MCF 10A (cell line): Measurements from ENCODE around the gene UHRF1. TPM values are rescaled to one million over a fixed set of nuclear protein-coding genes. Genes with fewer than 3 reads are reported as not detected.

Experiments
- BruUV-seq: library from RNA; stranded (reverse); fragments of 400-500 nt; replicated peaks from 2 replicates; lab custom pipeline; 2021; lab: Mats Ljungman, UMichigan
- CTCF ChIA-PET: fragments of 300-600 bp; sonication (Branson Sonifier 250); formaldehyde crosslinking; extraction: SDS; loops from one replicate; lab custom pipeline; 2021; ENCODE audit warnings: antibody characterized with exemption, inconsistent platforms; lab: Yijun Ruan, JAX
- POLR2A ChIA-PET: fragments of 300-600, 350-650 bp; sonication (Branson Sonifier 250); formaldehyde crosslinking; extraction: SDS; loops from one replicate; lab custom pipeline; 2020; ENCODE audit warnings: antibody characterized with exemption, inconsistent platforms; lab: Yijun Ruan, JAX
- DNase-seq: peaks from one replicate; pipeline ENCODE4 v3.0.0-alpha.2; 2018; ENCODE audit not compliant: unreplicated experiment
- H3K27ac Mint-ChIP-seq: one replicate; pipeline ENCODE4 v1.8.0; 2022; ENCODE audit warnings: mild to moderate bottlenecking, low read depth, mixed read lengths; ENCODE audit not compliant: unreplicated experiment
- H3K27me3 Mint-ChIP-seq: one replicate; pipeline ENCODE4 v1.8.0; 2022; ENCODE audit warnings: mixed read lengths; ENCODE audit not compliant: insufficient read depth, unreplicated experiment
- H3K36me3 Mint-ChIP-seq: one replicate; pipeline ENCODE4 v1.8.0; 2022; ENCODE audit warnings: mild to moderate bottlenecking, moderate library complexity, mixed read lengths; ENCODE audit not compliant: insufficient read depth, unreplicated experiment
- H3K4me1 Mint-ChIP-seq: one replicate; pipeline ENCODE4 v1.8.0; 2022; ENCODE audit warnings: mixed read lengths; ENCODE audit not compliant: insufficient read depth, unreplicated experiment
- H3K4me3 Mint-ChIP-seq: one replicate; pipeline ENCODE4 v1.8.0; 2022; ENCODE audit warnings: mild to moderate bottlenecking, moderate library complexity, mixed read lengths; ENCODE audit not compliant: unreplicated experiment
- H3K9me3 Mint-ChIP-seq: one replicate; pipeline ENCODE4 v1.8.0; 2022; ENCODE audit warnings: mixed read lengths; ENCODE audit not compliant: unreplicated experiment
- CTCF ChIP-seq: fragments of 200-600 bp; IDR thresholded peaks from one replicate; pipeline ENCODE4 v1.8.0; 2022; ENCODE audit warnings: antibody characterized with exemption, mild to moderate bottlenecking; ENCODE audit not compliant: unreplicated experiment
- intact Hi-C: fragments of 100-400 bp; cut with micrococcal nuclease; formaldehyde crosslinking; loops from 2 replicates; pipeline ENCODE4 v1.14.1; 2022
- total RNA-seq: library from RNA; stranded (reverse); gene quantifications from 2 replicates; pipeline ENCODE4 v1.2.3, GENCODE V29; 2022

Gene UHRF1
- total RNA-seq, 1 experiment from 2014 or later, result 16.0 TPM

GRCh38 chr19:4913996-4914735, 4.9 kb downstream of the UHRF1 start:
- Mint-ChIP-seq H3K9me3 (no peaks in the 10 kb centered on the region), H3K36me3 (peaks cover 26% of the 10 kb centered on the region), H3K27me3 (no peaks in the 10 kb centered on the region), H3K4me3 (peak overlapping the region; percentile 60), H3K4me1 (peaks cover 26% of the 10 kb centered on the region), H3K27ac (peak overlapping the region; percentile 87)
- no TSS peak for BruUV-seq
- POLR2A ChIA-PET, result interaction anchor here (0.7 to 5.8 kb wide), 7 partner anchors 35 to 709 kb away, joined by 3 to 85 read pairs (median 3); partner anchors contain the start of genes KDM4B, PLIN3, SAFB and SAFB2
- no peak for TF ChIP-seq CTCF
- DNase-seq, result peak; percentile 44
- intact Hi-C loops, result loop anchor here (5.0 to 10.0 kb wide), 2 partner anchors 58 to 189 kb away; partner anchors contain the start of gene DPP9
- CTCF ChIA-PET, result interaction anchor here (0.6 to 4.5 kb wide), 9 partner anchors 12 to 991 kb away, joined by 3 to 86 read pairs (median 3); partner anchors contain the start of gene FEM1A

- H3K27ac Mint-ChIP-seq, result peak overlapping the region; percentile 87
- TF ChIP-seq CTCF, result no peak
- H3K27me3 Mint-ChIP-seq, result no peaks in the 10 kb centered on the region
- ChIA-PET POLR2A (interaction anchor here (0.7 to 5.8 kb wide), 9 partner anchors 35 to 220 kb away, joined by 3 to 85 read pairs (median 3); partner anchors contain the start of genes KDM4B and PLIN3), CTCF (interaction anchor here (0.7 to 1.7 kb wide), 6 partner anchors 12 to 209 kb away, joined by 3 to 5 read pairs (median 3); no protein-coding TSS in a partner anchor)
- no TSS peak for BruUV-seq
- H3K9me3 Mint-ChIP-seq, result no peaks in the 10 kb centered on the region
- intact Hi-C loops, result loop anchor here (5.0 to 10.0 kb wide), 2 partner anchors 57 to 190 kb away; partner anchors contain the start of gene DPP9
- peaks cover 26% of the 10 kb centered on the region for H3K36me3 Mint-ChIP-seq
- peak overlapping the region; percentile 60 for H3K4me3 Mint-ChIP-seq
- H3K4me1 Mint-ChIP-seq, result peaks cover 26% of the 10 kb centered on the region
- peak; percentile 93 for DNase-seq
Measured at GRCh38 chr19:4914736-4915501, 5.6 kb downstream of the UHRF1 start.

- H3K4me1 Mint-ChIP-seq, result peaks cover 25% of the 10 kb centered on the region
- peak overlapping the region; percentile 87 for H3K27ac Mint-ChIP-seq
- no TSS peak for BruUV-seq
- ChIA-PET POLR2A (interaction anchor here (1.5 kb wide), 2 partner anchors 103 to 222 kb away, joined by 3 to 4 read pairs; no protein-coding TSS in a partner anchor), CTCF (interaction anchor here (0.6 to 1.7 kb wide), 4 partner anchors 10 to 107 kb away, joined by 3 to 6 read pairs (median 4); no protein-coding TSS in a partner anchor)
- H3K27me3 Mint-ChIP-seq, result no peaks in the 10 kb centered on the region
- no peaks in the 10 kb centered on the region for H3K9me3 Mint-ChIP-seq
- no peak overlapping the region for H3K4me3 Mint-ChIP-seq
- peaks cover 26% of the 10 kb centered on the region for H3K36me3 Mint-ChIP-seq
- no peak for DNase-seq
- intact Hi-C loops, result loop anchor here (10.0 kb wide), 1 partner anchor 192 kb away; the partner anchor contains the start of gene DPP9
- TF ChIP-seq CTCF, result no peak
Measured at GRCh38 chr19:4916292-4917082, 7.2 kb downstream of the UHRF1 start.
